Neural cell (in vitro differentiated cells): ENCODE data around the gene KLK11. TPM values are rescaled to one million over a fixed set of nuclear protein-coding genes. Genes with fewer than 3 reads are reported as not detected.

ENCODE experiments used
- H2AFZ ChIP-seq: fragments of 200-600, 300-800 bp; sonication (generic), shearing (Covaris generic); 2 replicates; pipeline ENCODE4 v1.6.0; 2014; ENCODE audit warnings: low read depth, mild to moderate bottlenecking, antibody characterized with exemption, low read length, moderate library complexity
- H3F3A ChIP-seq: fragments of 200-600 bp; shearing (Covaris generic); 2 replicates; pipeline ENCODE4 v1.6.1; 2016; ENCODE audit warnings: mild to moderate bottlenecking, moderate library complexity, mixed read lengths, antibody characterized with exemption, low read length; ENCODE audit not compliant: insufficient read depth, poor library complexity, severe bottlenecking
- H3K27ac ChIP-seq: fragments of 200-600, 300-800 bp; sonication (generic), shearing (Covaris generic); 2 replicates; pipeline ENCODE4 v1.5.1; 2014; ENCODE audit warnings: mild to moderate bottlenecking, low read length, moderate library complexity
- H3K27me3 ChIP-seq: fragments of 300-800, 200-600 bp; sonication (generic), shearing (Covaris generic); 2 replicates; pipeline ENCODE4 v1.6.0; 2014; ENCODE audit warnings: mild to moderate bottlenecking, low read depth, low read length, moderate library complexity; ENCODE audit not compliant: insufficient read depth
- H3K36me3 ChIP-seq: fragments of 300-800, 200-600 bp; sonication (generic), shearing (Covaris generic); 2 replicates; pipeline ENCODE4 v1.5.1; 2014; ENCODE audit warnings: mild to moderate bottlenecking, antibody characterized with exemption, low read length, moderate library complexity; ENCODE audit not compliant: insufficient read depth
- H3K4me2 ChIP-seq: fragments of 300-800, 200-600 bp; sonication (generic), shearing (Covaris generic); 2 replicates; pipeline ENCODE4 v1.6.0; 2014; ENCODE audit warnings: mild to moderate bottlenecking, low read length
- H3K4me3 ChIP-seq: fragments of 300-800, 200-600 bp; sonication (generic), shearing (Covaris generic); 2 replicates; pipeline ENCODE4 v1.5.1; 2014; ENCODE audit warnings: mild to moderate bottlenecking, low read length, moderate library complexity
- H3K79me2 ChIP-seq: fragments of 200-600 bp; shearing (Covaris generic); replicated peaks from 2 replicates; pipeline ENCODE4 v1.6.0; 2014; ENCODE audit warnings: mild to moderate bottlenecking, low read length, moderate library complexity; ENCODE audit not compliant: insufficient read depth
- H3K9ac ChIP-seq: fragments of 300-800, 200-600 bp; sonication (generic), shearing (Covaris generic); 2 replicates; pipeline ENCODE4 v1.6.1; 2016; ENCODE audit warnings: mild to moderate bottlenecking, low read length, mixed read lengths
- H3K9me2 ChIP-seq: fragments of 200-600 bp; shearing (Covaris generic); 2 replicates; pipeline ENCODE4 v1.6.1; 2016; ENCODE audit warnings: mild to moderate bottlenecking, low read length, mixed read lengths; ENCODE audit not compliant: insufficient read depth
- H3K9me3 ChIP-seq: fragments of 200-600, 300-800 bp; sonication (generic), shearing (Covaris generic); 2 replicates; pipeline ENCODE4 v1.6.1; 2016; ENCODE audit warnings: mild to moderate bottlenecking, mixed run types, low read length, moderate library complexity, mixed read lengths
- H4K20me1 ChIP-seq: fragments of 200-600 bp; shearing (Covaris generic); 2 replicates; pipeline ENCODE4 v1.6.1; 2016; ENCODE audit warnings: mild to moderate bottlenecking, mixed run types; ENCODE audit not compliant: insufficient read depth
- CTCF ChIP-seq: fragments of 450-650 bp; IDR thresholded peaks from 2 replicates; pipeline ENCODE4 v1.5.1; 2014; ENCODE audit warnings: antibody characterized with exemption, mild to moderate bottlenecking, moderate library complexity; ENCODE audit not compliant: poor library complexity, severe bottlenecking
- EP300 ChIP-seq: fragments of 450-650 bp; conservative IDR thresholded peaks from 2 replicates; pipeline ENCODE4 v1.6.1; 2014; ENCODE audit warnings: antibody characterized with exemption, mild to moderate bottlenecking, moderate library complexity; ENCODE audit not compliant: poor library complexity, severe bottlenecking
- EZH2 ChIP-seq: fragments of 200-600, 300-800 bp; shearing (Covaris generic), sonication (generic); IDR thresholded peaks from 2 replicates; pipeline ENCODE4 v1.6.1; 2014; ENCODE audit warnings: antibody characterized with exemption, low read length, borderline replicate concordance, mild to moderate bottlenecking; ENCODE audit not compliant: insufficient read depth, poor library complexity, severe bottlenecking
- MXI1 ChIP-seq: fragments of 450-650 bp; conservative IDR thresholded peaks from 2 replicates; pipeline ENCODE4 v1.6.1; 2014; ENCODE audit warnings: antibody characterized with exemption, mild to moderate bottlenecking; ENCODE audit not compliant: poor library complexity, severe bottlenecking
- POLR2AphosphoS5 ChIP-seq: IDR thresholded peaks from 2 replicates; pipeline ENCODE4 v1.6.1; 2012
- RAD21 ChIP-seq: fragments of 450-650 bp; conservative IDR thresholded peaks from 2 replicates; pipeline ENCODE4 v1.6.1; 2014; ENCODE audit warnings: antibody characterized with exemption, mild to moderate bottlenecking, moderate library complexity
- REST ChIP-seq: IDR thresholded peaks from 2 replicates; pipeline ENCODE4 v1.6.1; 2012; ENCODE audit warnings: borderline replicate concordance
- SMC3 ChIP-seq: fragments of 450-650 bp; conservative IDR thresholded peaks from 2 replicates; pipeline ENCODE4 v1.6.1; 2014; ENCODE audit warnings: antibody characterized with exemption, mild to moderate bottlenecking, moderate library complexity; ENCODE audit not compliant: poor library complexity
- TAF1 ChIP-seq: IDR thresholded peaks from 2 replicates; pipeline ENCODE4 v1.6.1; 2012; ENCODE audit warnings: low read depth
- polyA plus RNA-seq: library from polyadenylated mRNA; depleted of rRNA; stranded (reverse); fragments of >200 nt; gene quantifications from 2 replicates; pipeline ENCODE4 v1.2.3, GENCODE V29; 2014

KLK11 gene
- polyA plus RNA-seq, 1 donor from 2014 or later: not detected

GRCh38 chr19:51016798-51017683 is 9.4 kb downstream of the KLK11 start:
- H3K4me2 ChIP-seq: peak overlapping the region; percentile 39
- no peak overlapping the region for H2AFZ ChIP-seq
- H3K27me3 ChIP-seq: peaks cover 53% of the 10 kb centered on the region

GRCh38 chr19:51015691-51016267 is 10.6 kb downstream of the KLK11 start:
- no peaks in the 10 kb centered on the region for H3K9me2 ChIP-seq
- H3K27me3 ChIP-seq: peaks cover 53% of the 10 kb centered on the region
- H2AFZ ChIP-seq: no peak overlapping the region
- H3K9me3 ChIP-seq: no peaks in the 10 kb centered on the region
- no peak overlapping the region for H3K9ac ChIP-seq
- no peaks in the 10 kb centered on the region for H3F3A ChIP-seq
- H3K36me3 ChIP-seq: no peaks in the 10 kb centered on the region
- H3K4me2 ChIP-seq: no peak overlapping the region
- no peak for TF ChIP-seq MXI1
- TF ChIP-seq TAF1: no peak
- no peak for TF ChIP-seq CTCF
- TF ChIP-seq REST: no peak
- TF ChIP-seq EP300: no peak
- no peak for TF ChIP-seq POLR2AphosphoS5
- TF ChIP-seq EZH2: no peak
- TF ChIP-seq RAD21: no peak
- no peak for TF ChIP-seq SMC3
- no peak overlapping the region for H3K27ac ChIP-seq
- H4K20me1 ChIP-seq: no peaks in the 10 kb centered on the region
- H3K4me3 ChIP-seq: no peak overlapping the region
- H3K79me2 ChIP-seq: no peaks in the 10 kb centered on the region

More at GRCh38 chr19:51016798-51017683, 9.4 kb downstream of the KLK11 start:
- peak overlapping the region; percentile 74 for H3K4me3 ChIP-seq
- H4K20me1 ChIP-seq: no peaks in the 10 kb centered on the region
- H3K9me3 ChIP-seq: no peaks in the 10 kb centered on the region
- peak overlapping the region; percentile 34 for H3K9ac ChIP-seq
- no peaks in the 10 kb centered on the region for H3K9me2 ChIP-seq
- H3K79me2 ChIP-seq: no peaks in the 10 kb centered on the region
- H3F3A ChIP-seq: no peaks in the 10 kb centered on the region
- peak; percentile 60 for TF ChIP-seq RAD21
- peak; percentile 88 for TF ChIP-seq CTCF
- TF ChIP-seq SMC3: peak; percentile 68
- no peak for TF ChIP-seq POLR2AphosphoS5
- no peaks in the 10 kb centered on the region for H3K36me3 ChIP-seq
- H3K27ac ChIP-seq: no peak overlapping the region
